Left lung (tissue), 10 donors: Measurements from ENCODE around the gene SPG7. TPM values are rescaled to one million over a fixed set of nuclear protein-coding genes. Genes with fewer than 3 reads are reported as not detected.
A peak's percentile ranks its signal among the peaks of the same experiment; 100 is the strongest.

Experiments used
- ATAC-seq: fragments of 200-7000 bp; cut with Tn5 transposase; one replicate; pipeline ENCODE4 v1.9.1; 2020; ENCODE audit warnings: moderate library complexity
- DNase-seq, 4 donors: peaks; one replicate each; pipeline ENCODE4 v3.0.0-alpha.2; 2013 to 2020
- H3K27ac ChIP-seq, 2 donors: fragments of 200-600 bp; sonication (generic) in 1 of 2; one replicate each; pipeline versions ENCODE4 v1.5.0 to v1.8.0; 2020 to 2021
- H3K27me3 ChIP-seq, 2 donors: fragments of 200-600 bp; sonication (generic) in 1 of 2; one replicate each; pipeline versions ENCODE4 v1.5.0 to v1.8.0; 2020 to 2021
- H3K36me3 ChIP-seq, 2 donors: fragments of 200-600 bp; sonication (generic) in 1 of 2; one replicate each; pipeline versions ENCODE4 v1.5.0 to v1.8.0; 2020 to 2021
- H3K4me1 ChIP-seq, 2 donors: fragments of 200-600 bp; one replicate each; pipeline ENCODE4 v1.8.0; 2021
- H3K4me3 ChIP-seq, 2 donors: fragments of 200-600 bp; sonication (generic) in 1 of 2; one replicate each; pipeline versions ENCODE4 v1.5.0 to v1.8.0; 2020 to 2021; ENCODE audit warnings: mild to moderate bottlenecking in 1 of 2
- H3K9me3 ChIP-seq, 2 donors: fragments of 200-600 bp; sonication (generic) in 1 of 2; one replicate each; pipeline versions ENCODE4 v1.5.0 to v1.8.0; 2020 to 2021
- CTCF ChIP-seq, 2 donors: fragments of 200-600 bp; sonication (generic) in 1 of 2; IDR thresholded peaks; one replicate each; pipeline versions ENCODE4 v1.5.0 to v1.8.0; 2021; ENCODE audit warnings: antibody characterized with exemption in 2 of 2
- intact Hi-C, 2 donors: fragments of 100-400 bp; cut with DNase I; formaldehyde crosslinking; loops; one replicate each; pipeline versions ENCODE4 v1.11.2 to v1.14.2; 2022
- polyA plus RNA-seq, 6 donors: library from polyadenylated mRNA; unstranded; fragments of 120-200 nt; gene quantifications; one replicate each; pipeline ENCODE4 v1.2.1, GENCODE V29; 2013; ENCODE audit not compliant: insufficient read length in 6 of 6
- total RNA-seq, 2 donors: library from RNA; stranded (reverse); fragmentation: NEBNext Ultra II Directional; extraction: Animal tissue kit (Norgen Biotek cat#: 25700); gene quantifications; one replicate each; pipeline ENCODE4 v1.2.1, GENCODE V29; 2021
- donor health status: DM: no; HTN: yes; CAD: no.
- donor health status: DM: no; HTN: no; CAD: no.

Gene SPG7
- total and polyA plus RNA-seq, 8 donors: 79.3 to 148 (median 121) TPM

DNA sequence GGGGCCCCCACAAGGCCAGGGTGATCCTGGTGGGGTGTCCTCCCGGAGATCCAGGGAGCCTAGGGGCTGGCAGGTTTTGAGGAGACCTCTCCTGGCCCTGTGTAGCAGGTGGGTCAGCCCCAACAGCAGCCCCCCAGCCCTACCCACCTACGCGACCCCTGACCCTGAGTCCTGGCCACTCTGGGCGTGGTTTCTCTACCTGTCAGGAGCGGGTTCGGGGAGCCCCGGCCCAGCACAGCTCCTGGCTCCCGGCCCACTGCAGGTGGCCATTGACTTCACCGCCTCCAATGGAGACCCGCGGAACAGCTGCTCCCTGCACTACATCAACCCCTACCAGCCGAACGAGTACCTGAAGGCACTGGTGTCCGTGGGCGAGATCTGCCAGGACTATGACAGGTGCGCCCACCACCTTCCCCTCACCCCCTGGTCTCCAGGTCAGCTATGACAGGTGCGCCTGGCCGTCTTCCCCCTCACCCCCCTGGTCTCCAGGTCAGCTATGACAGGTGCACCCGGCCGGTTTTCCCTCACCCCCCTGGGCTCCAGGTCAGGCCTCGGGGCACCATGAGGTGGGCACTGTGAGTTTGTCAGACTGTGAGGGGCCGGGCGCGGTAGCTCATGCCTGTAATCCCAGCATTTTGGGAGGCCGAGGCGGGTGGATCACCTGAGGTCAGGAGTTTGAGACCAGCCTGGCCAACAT is 80.4 kb downstream of the SPG7 start:
- Histone ChIP-seq H3K27ac (no peak overlapping the region), H3K4me3 (no peak overlapping the region), H3K9me3 (no peaks in the 10 kb centered on the region), H3K4me1 (no peaks in the 10 kb centered on the region), H3K27me3 (no peaks in the 10 kb centered on the region), H3K36me3 (no peaks in the 10 kb centered on the region)
- no peak for TF ChIP-seq CTCF (IDR thresholded peaks at IDR 0.05)
- intact Hi-C loops: no loop called here
- ATAC-seq: no peak
- DNase-seq: peak in 1 of 4 donors; percentile 66

- no peak for TF ChIP-seq CTCF (IDR thresholded peaks at IDR 0.05)
Measured at GRCh38 chr16:89589241-89589926, 81.2 kb downstream of the SPG7 start.

DNA sequence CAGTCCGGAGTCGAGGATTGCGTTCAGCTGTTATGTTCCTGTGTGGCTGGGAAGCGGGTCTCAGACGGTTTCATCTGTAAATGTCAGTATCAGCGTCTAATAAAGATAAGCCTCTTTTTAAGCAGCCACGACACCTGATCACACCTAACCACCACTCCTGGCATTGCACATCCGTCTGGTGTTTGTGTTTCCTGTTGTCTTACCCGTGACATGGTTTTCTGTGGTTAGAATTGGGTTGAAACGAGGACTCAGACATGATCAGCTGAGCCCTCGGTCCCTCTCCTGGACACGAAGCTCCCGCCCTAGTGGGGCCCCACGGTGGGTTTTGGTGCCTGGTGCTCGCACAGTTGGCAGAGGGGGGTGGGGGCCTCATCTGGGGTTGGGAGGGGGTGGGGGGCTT is 85.6 kb downstream of the SPG7 start:
- ATAC-seq (no peak), DNase-seq (no peak)
- no peaks in the 10 kb centered on the region for H3K9me3 ChIP-seq
- H3K27ac ChIP-seq: no peak overlapping the region
- no peaks in the 10 kb centered on the region for H3K4me1 ChIP-seq
- intact Hi-C loops: no loop called here
- TF ChIP-seq CTCF (IDR thresholded peaks at IDR 0.05): no peak
- H3K27me3 ChIP-seq: no peaks in the 10 kb centered on the region
- H3K36me3 ChIP-seq: no peaks in the 10 kb centered on the region
- no peak overlapping the region for H3K4me3 ChIP-seq

More at GRCh38 chr16:89589241-89589926, 81.2 kb downstream of the SPG7 start:
- Histone ChIP-seq H3K4me1 (no peaks in the 10 kb centered on the region), H3K36me3 (no peaks in the 10 kb centered on the region), H3K27ac (no peak overlapping the region), H3K27me3 (no peaks in the 10 kb centered on the region), H3K4me3 (no peak overlapping the region), H3K9me3 (no peaks in the 10 kb centered on the region)
- intact Hi-C loops: no loop called here
- DNase-seq: peak in 1 of 4 donors; percentile 79
- ATAC-seq: no peak

GRCh38 chr16:89595330-89596060 is 87.3 kb downstream of the SPG7 start:
- DNase-seq (peak in 1 of 4 donors; percentile 81), ATAC-seq (no peak)
- Histone ChIP-seq H3K4me1 (no peaks in the 10 kb centered on the region), H3K9me3 (no peaks in the 10 kb centered on the region), H3K27ac (no peak overlapping the region), H3K27me3 (no peaks in the 10 kb centered on the region), H3K36me3 (no peaks in the 10 kb centered on the region), H3K4me3 (no peak overlapping the region)
- intact Hi-C loops: no loop called here
- TF ChIP-seq CTCF (IDR thresholded peaks at IDR 0.05): no peak
